HEK293 (cell line): ENCODE measurements around the gene APEX1.
A peak's percentile ranks its signal among the peaks of the same experiment; 100 is the strongest.

ENCODE experiments used
- PRDM1 ChIP-seq: fragments of 450-650 bp; formaldehyde crosslinking; IDR thresholded peaks from 2 replicates; pipeline ENCODE4; 2016; ENCODE audit warnings: missing biosample characterization, missing genetic modification characterization
- ZFP3 ChIP-seq: fragments of 450-650 bp; formaldehyde crosslinking; IDR thresholded peaks from 2 replicates; pipeline ENCODE4 v1.5.1; 2016; ENCODE audit warnings: low read depth, missing biosample characterization, missing genetic modification characterization
- ZNF114 ChIP-seq: fragments of 450-650 bp; formaldehyde crosslinking; IDR thresholded peaks from 2 replicates; pipeline ENCODE4 v1.5.0; 2017; ENCODE audit warnings: missing biosample characterization, missing genetic modification characterization
- ZNF138 ChIP-seq: fragments of 450-650 bp; formaldehyde crosslinking; IDR thresholded peaks from 2 replicates; pipeline ENCODE4 v1.5.1; 2016; ENCODE audit warnings: missing biosample characterization, missing genetic modification characterization, borderline replicate concordance
- ZNF174 ChIP-seq: fragments of 450-650 bp; formaldehyde crosslinking; IDR thresholded peaks from 2 replicates; pipeline ENCODE4 v1.5.0; 2017; ENCODE audit warnings: missing biosample characterization, mild to moderate bottlenecking, missing genetic modification characterization
- ZNF211 ChIP-seq: fragments of 450-650 bp; formaldehyde crosslinking; IDR thresholded peaks from 2 replicates; pipeline ENCODE4 v1.5.1; 2016; ENCODE audit warnings: low read depth, missing biosample characterization, missing genetic modification characterization
- ZNF654 ChIP-seq: fragments of 450-650 bp; formaldehyde crosslinking; IDR thresholded peaks from 2 replicates; pipeline ENCODE4 v1.5.1; 2016; ENCODE audit warnings: low read depth, missing biosample characterization, missing genetic modification characterization
- TF ChIP-seq, protein P1 (sequence below): fragments of 450-650 bp; formaldehyde crosslinking; IDR thresholded peaks from 2 replicates; pipeline ENCODE4 v1.5.1; 2016; ENCODE audit warnings: missing biosample characterization, missing genetic modification characterization
- TF ChIP-seq, protein P2 (sequence below): fragments of 450-650 bp; formaldehyde crosslinking; IDR thresholded peaks from 2 replicates; pipeline ENCODE4 v1.5.1; 2016; ENCODE audit warnings: missing biosample characterization, missing genetic modification characterization

GRCh38 chr14:20494935-20495766 lies 40.1 kb downstream of the APEX1 start:
- TF ChIP-seq PRDM1 (tag by site-specific recombination) (peak; percentile 100), ZNF211 (tag by site-specific recombination) (no peak), ZNF654 (tag by site-specific recombination) (no peak), ZNF114 (tag by site-specific recombination) (no peak), ZNF174 (no peak), ZNF138 (tag by site-specific recombination) (no peak), ZFP3 (no peak)
- TF ChIP-seq, protein P1, sequence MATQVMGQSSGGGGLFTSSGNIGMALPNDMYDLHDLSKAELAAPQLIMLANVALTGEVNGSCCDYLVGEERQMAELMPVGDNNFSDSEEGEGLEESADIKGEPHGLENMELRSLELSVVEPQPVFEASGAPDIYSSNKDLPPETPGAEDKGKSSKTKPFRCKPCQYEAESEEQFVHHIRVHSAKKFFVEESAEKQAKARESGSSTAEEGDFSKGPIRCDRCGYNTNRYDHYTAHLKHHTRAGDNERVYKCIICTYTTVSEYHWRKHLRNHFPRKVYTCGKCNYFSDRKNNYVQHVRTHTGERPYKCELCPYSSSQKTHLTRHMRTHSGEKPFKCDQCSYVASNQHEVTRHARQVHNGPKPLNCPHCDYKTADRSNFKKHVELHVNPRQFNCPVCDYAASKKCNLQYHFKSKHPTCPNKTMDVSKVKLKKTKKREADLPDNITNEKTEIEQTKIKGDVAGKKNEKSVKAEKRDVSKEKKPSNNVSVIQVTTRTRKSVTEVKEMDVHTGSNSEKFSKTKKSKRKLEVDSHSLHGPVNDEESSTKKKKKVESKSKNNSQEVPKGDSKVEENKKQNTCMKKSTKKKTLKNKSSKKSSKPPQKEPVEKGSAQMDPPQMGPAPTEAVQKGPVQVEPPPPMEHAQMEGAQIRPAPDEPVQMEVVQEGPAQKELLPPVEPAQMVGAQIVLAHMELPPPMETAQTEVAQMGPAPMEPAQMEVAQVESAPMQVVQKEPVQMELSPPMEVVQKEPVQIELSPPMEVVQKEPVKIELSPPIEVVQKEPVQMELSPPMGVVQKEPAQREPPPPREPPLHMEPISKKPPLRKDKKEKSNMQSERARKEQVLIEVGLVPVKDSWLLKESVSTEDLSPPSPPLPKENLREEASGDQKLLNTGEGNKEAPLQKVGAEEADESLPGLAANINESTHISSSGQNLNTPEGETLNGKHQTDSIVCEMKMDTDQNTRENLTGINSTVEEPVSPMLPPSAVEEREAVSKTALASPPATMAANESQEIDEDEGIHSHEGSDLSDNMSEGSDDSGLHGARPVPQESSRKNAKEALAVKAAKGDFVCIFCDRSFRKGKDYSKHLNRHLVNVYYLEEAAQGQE (tag by site-specific recombination), result no peak
- TF ChIP-seq, protein P2, sequence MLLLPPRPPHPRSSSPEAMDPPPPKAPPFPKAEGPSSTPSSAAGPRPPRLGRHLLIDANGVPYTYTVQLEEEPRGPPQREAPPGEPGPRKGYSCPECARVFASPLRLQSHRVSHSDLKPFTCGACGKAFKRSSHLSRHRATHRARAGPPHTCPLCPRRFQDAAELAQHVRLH (tag by site-specific recombination), result no peak
